Measurements from ENCODE around the gene INHBB.
"Not testable (repeated sequence)": the region's sequence is repeated elsewhere in the genome, so short reads cannot be mapped to it uniquely, and the experiment has no call there.

INHBB gene

DNA sequence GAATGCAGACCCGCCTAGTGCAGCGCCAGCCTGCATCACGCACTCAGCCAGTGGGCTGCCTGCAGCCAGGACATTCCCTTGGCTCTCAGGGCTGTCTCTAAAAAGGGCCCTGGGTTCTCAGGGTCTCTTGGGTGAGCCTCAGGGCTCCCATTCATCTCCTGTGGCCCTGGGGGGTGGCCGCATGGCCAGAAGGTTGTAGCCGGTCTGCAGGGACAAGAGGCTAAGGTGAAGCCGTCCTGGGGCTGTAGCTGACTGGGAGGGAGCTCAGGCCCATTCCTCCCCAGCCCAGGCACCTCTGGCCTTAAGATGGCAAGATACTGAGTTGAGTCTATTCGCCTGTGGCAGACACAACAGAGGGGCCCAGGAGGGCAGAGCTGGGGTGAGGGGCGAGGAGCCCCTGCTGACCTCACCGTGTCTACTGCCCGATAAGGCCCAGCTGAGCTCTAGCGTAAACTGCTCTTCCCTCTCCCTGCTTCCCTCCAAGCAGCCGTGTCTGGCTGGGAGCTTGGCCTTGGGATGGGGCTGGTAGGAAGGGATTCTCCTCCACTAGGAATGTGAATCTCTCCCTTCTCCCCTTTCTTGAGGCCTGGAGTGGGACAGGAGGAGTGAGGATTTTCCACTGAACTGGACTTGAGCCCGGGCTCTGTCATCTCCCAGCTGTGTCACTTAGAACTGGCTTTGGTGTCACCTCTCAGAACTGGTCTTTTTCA, 37.9 kb downstream of the INHBB start:
- no peak for DNase-seq

DNA sequence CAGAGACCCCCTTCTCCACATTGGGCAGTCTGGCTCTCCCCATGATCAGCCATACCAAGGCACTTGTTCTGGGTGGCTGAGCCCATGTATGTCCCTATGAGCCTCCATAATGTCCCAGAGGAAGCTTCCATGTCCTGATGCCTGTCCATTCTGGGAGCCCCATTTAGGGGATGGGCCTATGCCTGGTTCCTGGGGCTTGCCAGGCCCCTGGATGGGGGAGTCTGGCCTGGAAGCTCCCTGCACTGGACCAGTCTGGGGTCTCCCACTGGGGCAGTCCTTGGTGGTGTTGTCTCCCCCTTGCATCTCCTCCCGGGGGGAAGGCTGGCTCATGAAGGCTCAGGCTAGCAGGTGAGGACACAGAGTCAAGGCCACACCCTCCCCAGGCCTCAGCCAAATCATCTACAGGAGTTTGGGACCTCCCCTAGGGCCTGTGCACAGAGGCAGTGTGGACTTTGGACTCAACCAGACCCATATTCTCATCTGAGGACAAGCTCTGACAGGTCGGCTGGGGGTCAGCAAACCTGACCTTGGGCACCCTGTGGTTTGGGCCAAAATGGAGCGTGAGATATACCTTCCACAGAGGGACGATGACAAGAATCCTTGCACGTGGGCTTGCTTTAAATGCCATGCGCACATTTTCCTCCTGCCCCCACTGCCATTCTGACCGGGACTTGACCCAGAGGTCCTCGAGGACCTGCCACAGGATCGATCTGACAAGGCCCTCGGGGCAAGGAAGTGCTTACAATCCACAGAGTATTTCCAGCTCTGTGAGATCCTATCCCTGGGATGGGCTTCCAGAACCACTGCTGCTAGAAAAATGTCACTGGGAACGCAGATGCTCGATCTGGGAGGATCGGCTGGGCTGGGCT, 38.8 kb downstream of the INHBB start:
- DNase-seq: no peak

DNA sequence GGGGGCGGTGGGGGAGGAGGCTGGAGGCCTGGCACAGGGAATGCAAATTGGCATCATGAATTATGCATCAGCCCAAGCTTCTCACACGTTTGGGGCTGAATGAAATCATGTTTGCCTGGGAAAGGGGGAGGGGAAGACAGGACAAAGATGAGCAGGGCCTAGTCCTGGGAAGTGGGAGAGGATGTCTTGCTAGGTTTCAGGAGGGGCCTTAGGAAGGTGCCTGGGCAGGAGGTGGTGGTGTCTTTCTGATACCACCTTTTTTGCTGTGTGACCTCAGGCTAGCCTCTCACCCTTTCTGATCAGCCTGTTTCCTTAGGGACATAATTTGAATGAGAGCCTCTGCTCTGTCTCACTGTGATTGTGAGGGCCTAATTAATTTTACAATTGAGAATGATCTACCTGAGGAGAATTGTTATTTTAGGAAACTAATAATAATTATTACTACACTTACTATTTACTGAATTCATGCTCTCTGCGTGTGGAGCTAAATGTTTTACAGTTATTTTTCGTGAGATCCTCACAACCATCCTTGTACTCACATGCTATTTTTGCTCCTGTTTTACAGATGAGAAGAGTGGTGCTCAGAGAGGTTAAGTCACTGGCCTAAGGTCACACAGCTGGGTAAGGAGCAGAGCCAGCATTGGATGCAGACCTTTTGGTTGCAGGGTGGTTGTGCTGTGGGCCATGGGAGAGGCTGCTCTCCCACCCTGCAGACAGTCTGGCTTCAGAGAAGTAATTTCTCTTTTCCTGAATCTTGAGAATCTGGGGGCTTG, 39.6 kb downstream of the INHBB start:
- no peak for DNase-seq

DNA sequence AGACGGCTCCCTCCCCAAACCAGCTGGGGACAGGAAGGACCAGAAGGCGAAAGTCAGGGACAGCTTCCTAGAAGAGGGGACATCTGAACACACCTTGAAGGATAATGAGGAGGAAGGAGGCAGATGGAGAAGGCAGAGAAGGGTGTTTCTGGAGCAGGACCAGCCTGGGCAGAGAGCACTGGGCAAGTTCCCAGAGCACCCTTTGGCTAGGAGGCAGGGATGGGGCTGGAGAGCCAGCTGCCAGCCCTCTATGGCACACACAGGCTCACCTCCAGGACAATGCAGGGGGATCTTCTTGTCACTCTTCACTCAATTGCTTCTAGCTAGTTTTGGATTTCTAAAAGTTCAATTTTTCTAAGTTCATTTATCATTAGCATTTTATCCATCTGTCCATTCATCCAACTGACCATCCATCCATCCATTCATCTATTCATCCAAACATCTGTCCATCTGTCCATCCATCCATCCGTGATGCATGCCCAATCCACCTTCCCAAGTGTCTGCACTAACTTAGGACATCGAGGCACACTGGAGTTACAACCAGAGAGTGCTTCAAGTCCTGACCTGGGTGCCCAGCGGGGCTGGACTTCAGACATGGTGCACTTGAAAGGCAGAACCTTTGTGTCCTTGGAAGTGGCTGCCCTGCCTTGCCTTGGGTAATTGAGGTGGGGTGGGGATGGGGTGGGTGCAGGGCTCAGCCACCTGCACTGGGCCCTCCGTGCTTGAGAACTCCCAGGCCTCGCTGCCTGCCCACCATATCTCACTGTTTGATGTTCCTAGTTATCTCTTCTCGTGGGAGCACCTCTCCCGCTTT, 42.5 kb downstream of the INHBB start:
- no peak for DNase-seq

- DNase-seq: no peak
Observed at GRCh38 chr2:120389036-120389391, 43.1 kb downstream of the INHBB start.

GRCh38 chr2:120390381-120391055, 44.6 kb downstream of the INHBB start:
- DNase-seq: no peak

- DNase-seq: not testable (repeated sequence)
Observed at GRCh38 chr2:120391382-120391781, 45.4 kb downstream of the INHBB start.

DNA sequence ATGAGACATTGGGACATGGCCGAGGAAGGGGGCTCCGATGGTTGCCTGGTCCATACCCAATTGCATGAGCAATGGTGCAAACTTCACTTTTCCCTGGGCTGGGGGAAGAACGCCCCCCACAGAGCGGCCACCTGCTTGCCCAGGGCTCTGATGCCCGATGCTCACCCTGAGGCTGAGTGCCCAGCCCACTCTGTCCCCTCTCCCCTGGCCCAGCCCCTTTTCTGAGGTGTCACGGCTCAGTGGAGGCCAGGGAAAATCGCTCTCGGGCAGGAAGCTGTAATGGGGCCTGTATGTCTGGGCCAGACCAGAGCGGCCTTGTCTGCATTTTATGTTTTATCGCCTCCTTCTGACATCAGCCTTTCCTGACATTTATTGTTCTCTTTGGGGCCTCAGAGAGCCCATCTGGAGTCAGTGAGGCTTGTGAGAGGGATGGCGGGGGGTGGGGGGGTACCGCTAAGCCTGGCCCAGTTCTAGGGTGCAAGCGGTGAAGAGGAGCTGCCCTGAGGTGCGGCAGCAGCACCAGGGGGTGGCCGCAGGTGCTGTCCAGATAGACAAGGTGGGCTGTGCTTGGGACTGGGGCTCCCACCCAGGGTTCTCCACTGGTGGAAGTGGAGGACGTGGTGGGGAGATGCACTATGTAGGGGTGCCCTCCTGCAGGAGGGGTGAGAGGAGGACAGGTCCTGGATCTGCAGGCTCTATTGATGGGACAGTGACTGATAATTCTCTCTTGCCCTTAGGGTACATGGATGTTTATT, 46.2 kb downstream of the INHBB start:
- no peak for DNase-seq

GRCh38 chr2:120392923-120393322, 47.0 kb downstream of the INHBB start:
- DNase-seq: no peak

DNA sequence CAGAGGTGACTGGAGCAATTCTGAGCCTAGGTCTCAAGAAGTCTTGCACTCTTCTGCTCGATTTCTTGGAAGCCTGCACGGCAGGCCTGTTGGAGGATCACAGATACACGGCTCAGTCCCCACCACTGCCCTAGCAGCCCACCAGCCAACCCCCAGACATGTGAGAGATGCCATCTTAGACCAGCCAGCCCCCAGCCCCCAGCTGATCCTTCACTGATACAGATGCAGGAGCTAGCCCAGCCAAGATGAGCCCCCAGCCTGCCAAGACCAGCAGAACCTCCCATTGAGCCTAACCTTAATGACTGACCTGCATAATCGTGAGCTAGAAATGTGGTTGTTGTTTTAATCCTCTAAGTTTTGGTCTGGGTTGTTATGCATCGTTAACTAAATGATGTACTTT, 47.5 kb downstream of the INHBB start:
- no peak for DNase-seq

DNA sequence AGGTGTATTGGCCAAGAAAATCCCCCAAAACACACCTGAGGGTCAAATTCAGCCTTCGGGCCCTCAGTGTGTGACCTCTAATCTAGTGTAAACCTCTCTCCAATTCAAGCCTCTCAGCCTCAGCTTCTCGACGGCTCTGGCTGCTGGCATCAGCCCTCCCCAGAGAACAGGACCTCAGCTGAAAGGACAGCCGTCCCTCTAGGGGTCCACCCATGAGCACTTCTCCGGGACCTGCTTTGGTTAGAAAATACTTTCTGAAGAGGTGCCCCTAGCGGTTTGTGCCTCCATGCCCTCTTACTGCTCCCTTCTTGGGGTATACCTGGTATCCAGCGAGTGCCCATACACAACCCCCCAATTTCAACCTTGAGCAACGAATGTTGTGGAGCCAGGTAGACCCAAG, 48.8 kb downstream of the INHBB start:
- no peak for DNase-seq

GRCh38 chr2:120395221-120396012, 49.5 kb downstream of the INHBB start:
- DNase-seq: no peak

- DNase-seq: no peak
Observed at GRCh38 chr2:120396013-120396860, 50.3 kb downstream of the INHBB start.

GRCh38 chr2:120396861-120397811, 51.2 kb downstream of the INHBB start:
- no peak for DNase-seq

DNA sequence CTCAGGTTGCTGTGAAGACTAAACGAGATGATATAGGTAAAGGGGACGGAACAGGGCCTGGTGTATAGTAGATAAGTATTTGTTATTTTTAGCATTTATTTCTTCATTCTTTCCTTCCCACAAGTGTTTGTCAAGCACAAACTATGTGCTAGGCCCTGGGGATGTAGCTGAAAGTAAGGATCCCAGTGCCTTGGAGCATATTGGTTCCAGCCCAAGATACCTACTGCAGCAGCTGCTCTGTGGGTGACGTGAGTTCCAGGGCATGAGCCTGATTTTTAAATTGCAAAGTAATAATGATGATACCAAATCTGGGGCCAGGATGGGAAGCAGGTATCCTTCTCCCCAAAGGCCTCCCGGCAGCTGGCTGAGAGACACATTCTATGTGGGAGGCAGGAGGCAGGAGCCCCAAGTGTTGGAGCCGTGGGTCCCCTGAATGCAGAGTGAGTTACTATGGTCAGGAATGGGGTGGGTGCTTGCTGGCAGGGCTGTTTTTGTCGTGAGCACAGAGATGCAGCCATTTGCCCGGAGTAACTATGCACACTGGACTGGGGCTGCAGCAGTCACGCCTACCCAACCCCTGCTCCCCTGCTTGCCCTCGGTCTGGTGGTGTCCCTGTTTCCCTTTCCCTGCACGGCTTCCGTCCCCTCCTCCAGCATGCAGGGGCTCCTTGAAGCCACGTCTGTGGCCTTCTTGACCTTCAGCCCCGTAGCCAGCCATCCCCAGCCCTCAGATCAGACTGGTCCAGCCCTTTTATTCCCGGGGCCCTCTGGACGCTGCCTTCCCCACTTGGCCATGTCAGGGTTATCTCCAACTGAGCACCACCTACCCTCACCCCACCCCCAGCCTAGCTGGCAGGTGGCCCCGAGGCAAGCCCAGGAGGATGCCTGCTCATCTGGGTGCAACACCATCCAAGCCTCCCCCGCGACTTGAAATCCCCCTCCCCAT, 52.4 kb downstream of the INHBB start:
- no peak for DNase-seq

- no peak for DNase-seq
Observed at GRCh38 chr2:120398996-120399888, 53.3 kb downstream of the INHBB start.
